Uterus (tissue), 4 donors: Measurements from ENCODE around the gene COPA. TPM values are rescaled to one million over a fixed set of nuclear protein-coding genes. Genes with fewer than 3 reads are reported as not detected.

Experiments
- DNase-seq, 2 donors: peaks; one replicate each; pipeline ENCODE4 v3.0.0-alpha.2; 2019 to 2020
- H3K27ac ChIP-seq, 2 donors: fragments of 200-600 bp; sonication (generic); 1 replicate in 1 of 2; 2 replicates in 1 of 2; pipeline ENCODE4 v1.5.1; 2016 to 2018
- H3K27me3 ChIP-seq, 2 donors: fragments of 200-600 bp; sonication (generic); one replicate each; pipeline ENCODE4 v1.5.1; 2018 to 2019; ENCODE audit warnings: control low read depth in 1 of 2
- H3K36me3 ChIP-seq, 2 donors: fragments of 200-600 bp; sonication (generic); one replicate each; pipeline ENCODE4 v1.5.1; 2019; ENCODE audit warnings: control low read depth in 1 of 2
- H3K4me1 ChIP-seq, 2 donors: fragments of 200-600 bp; sonication (generic); one replicate each; pipeline ENCODE4 v1.5.1; 2018 to 2019; ENCODE audit warnings: control low read depth in 1 of 2
- H3K4me3 ChIP-seq, 2 donors: fragments of 200-600 bp; sonication (generic); 1 replicate in 1 of 2; 2 replicates in 1 of 2; pipeline ENCODE4 v1.5.1; 2018 to 2019; ENCODE audit warnings: mild to moderate bottlenecking in 1 of 2
- H3K9me3 ChIP-seq, 2 donors: fragments of 200-600 bp; sonication (generic); one replicate each; pipeline ENCODE4 v1.5.1; 2019; ENCODE audit warnings: control low read depth in 1 of 2
- POLR2A ChIP-seq, 2 donors: fragments of 450-650 bp; IDR thresholded peaks; one replicate each; pipeline ENCODE4 v1.6.1; 2016; ENCODE audit warnings: antibody characterized with exemption in 2 of 2, mild to moderate bottlenecking in 1 of 2, moderate library complexity in 1 of 2
- intact Hi-C: fragments of 100-400 bp; cut with DNase I; formaldehyde crosslinking; loops from one replicate; pipeline ENCODE4 v1.15.1; 2023; ENCODE audit warnings: low total_unique reads
- total RNA-seq, 4 donors: library from RNA; depleted of rRNA in 3 of 4; stranded (reverse); fragments of >200 nt in 3 of 4; gene quantifications; one replicate each; pipeline versions ENCODE4 v1.1.0 to v1.2.4, GENCODE V29; 2014 to 2023
- TF ChIP-seq, protein P1 (sequence below), 4 experiments: fragments of 200-600 bp in 2 of 4; fragments of 450-650 bp in 2 of 4; sonication (generic) in 2 of 4; IDR thresholded peaks; one replicate each; pipeline ENCODE4 v1.5.1; 2016 to 2019; ENCODE audit warnings: antibody characterized with exemption in 4 of 4, mild to moderate bottlenecking in 2 of 4, moderate library complexity in 1 of 4
- donor health status: DM: yes; HTN: yes; CAD: no.

The COPA gene
- total RNA-seq, 4 donors from 2014 or later, result 71.2 to 211 (median 130) TPM

DNA sequence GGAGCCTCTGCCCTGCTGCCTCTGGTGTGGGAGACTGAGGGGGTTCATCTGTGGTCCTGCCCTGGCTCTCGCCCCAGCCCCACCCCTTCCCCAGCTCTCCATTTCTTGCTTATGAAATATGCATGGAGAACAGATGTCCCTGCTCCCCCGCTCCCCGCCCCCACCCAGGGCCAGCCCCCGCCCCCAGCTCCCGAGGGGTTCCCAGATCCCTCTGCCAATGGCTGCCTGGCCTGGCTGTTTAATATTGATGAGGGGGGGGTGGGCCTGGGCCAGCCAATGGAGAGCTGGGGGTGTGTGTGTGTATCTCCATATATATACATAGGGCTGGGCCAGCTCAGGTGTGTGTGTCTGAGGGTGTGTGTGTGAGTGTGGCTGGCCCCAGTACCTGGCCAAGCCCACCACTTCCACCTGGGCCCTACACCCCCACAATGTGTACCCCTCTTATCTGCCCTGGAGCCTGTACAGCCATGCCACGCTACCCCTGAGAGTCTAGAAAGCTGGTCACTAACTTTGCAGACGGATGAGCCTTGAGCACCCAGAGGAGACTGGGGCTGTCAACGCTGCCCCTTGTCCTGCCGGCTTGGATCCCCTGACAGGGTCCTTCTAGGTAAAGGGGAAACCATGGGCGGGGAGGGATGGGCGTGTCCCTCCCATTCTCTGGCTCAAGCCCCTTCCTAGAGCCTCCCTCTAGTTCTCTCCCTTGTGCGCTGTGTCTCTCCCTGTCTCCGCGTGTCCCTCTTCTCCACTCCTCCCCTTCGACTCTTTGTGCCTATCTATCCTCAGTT is 23.9 kb upstream of the COPA start, which contains the start of gene NHLH1:
Gene NHLH1, plus strand, starts transcription at position 341 of the 785 bp plus-strand sequence. CDS start 3,661 bp downstream, outside the sequence.
- Histone ChIP-seq H3K9me3 (no peaks in the 10 kb centered on the region), H3K36me3 (no peaks in the 10 kb centered on the region), H3K27me3 (no peaks in the 10 kb centered on the region), H3K4me3 (no peak within 1 kb of the TSS), H3K27ac (no peak within 1 kb of the TSS), H3K4me1 (no peaks in the 10 kb centered on the region)
- DNase-seq, result no peak
- no peak for TF ChIP-seq POLR2A (IDR thresholded peaks at IDR 0.05)
- TF ChIP-seq, protein P1, sequence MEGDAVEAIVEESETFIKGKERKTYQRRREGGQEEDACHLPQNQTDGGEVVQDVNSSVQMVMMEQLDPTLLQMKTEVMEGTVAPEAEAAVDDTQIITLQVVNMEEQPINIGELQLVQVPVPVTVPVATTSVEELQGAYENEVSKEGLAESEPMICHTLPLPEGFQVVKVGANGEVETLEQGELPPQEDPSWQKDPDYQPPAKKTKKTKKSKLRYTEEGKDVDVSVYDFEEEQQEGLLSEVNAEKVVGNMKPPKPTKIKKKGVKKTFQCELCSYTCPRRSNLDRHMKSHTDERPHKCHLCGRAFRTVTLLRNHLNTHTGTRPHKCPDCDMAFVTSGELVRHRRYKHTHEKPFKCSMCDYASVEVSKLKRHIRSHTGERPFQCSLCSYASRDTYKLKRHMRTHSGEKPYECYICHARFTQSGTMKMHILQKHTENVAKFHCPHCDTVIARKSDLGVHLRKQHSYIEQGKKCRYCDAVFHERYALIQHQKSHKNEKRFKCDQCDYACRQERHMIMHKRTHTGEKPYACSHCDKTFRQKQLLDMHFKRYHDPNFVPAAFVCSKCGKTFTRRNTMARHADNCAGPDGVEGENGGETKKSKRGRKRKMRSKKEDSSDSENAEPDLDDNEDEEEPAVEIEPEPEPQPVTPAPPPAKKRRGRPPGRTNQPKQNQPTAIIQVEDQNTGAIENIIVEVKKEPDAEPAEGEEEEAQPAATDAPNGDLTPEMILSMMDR (IDR thresholded peaks at IDR 0.05), result no peak
- intact Hi-C loops, result no loop called here

DNA sequence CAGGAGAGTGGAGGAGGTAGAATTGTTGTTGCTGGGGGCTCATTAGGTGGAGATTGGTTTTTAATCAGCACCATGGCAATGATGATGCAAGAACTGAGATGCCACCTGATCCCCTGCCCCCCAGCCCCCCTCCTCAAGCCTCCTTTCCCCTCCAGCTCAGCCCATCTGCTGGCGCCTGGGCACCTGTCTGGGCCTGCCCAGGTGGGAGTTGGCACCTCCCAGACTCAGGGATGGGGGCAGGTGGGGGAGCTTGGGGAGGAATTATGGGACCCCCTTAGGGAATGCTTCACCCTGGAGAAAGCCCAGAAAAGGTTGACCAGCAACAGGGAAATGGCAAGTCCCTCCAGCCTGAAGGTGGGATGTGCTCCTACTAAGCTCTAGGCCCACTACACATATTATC is 22.3 kb upstream of the COPA start:
- Histone ChIP-seq H3K27ac (no peak overlapping the region), H3K27me3 (no peaks in the 10 kb centered on the region), H3K36me3 (no peaks in the 10 kb centered on the region), H3K9me3 (no peaks in the 10 kb centered on the region), H3K4me1 (no peaks in the 10 kb centered on the region), H3K4me3 (no peak overlapping the region)
- intact Hi-C loops, result no loop called here
- no peak for DNase-seq
- TF ChIP-seq POLR2A (IDR thresholded peaks at IDR 0.05), result no peak
- TF ChIP-seq, protein P1 (IDR thresholded peaks at IDR 0.05), result no peak

DNA sequence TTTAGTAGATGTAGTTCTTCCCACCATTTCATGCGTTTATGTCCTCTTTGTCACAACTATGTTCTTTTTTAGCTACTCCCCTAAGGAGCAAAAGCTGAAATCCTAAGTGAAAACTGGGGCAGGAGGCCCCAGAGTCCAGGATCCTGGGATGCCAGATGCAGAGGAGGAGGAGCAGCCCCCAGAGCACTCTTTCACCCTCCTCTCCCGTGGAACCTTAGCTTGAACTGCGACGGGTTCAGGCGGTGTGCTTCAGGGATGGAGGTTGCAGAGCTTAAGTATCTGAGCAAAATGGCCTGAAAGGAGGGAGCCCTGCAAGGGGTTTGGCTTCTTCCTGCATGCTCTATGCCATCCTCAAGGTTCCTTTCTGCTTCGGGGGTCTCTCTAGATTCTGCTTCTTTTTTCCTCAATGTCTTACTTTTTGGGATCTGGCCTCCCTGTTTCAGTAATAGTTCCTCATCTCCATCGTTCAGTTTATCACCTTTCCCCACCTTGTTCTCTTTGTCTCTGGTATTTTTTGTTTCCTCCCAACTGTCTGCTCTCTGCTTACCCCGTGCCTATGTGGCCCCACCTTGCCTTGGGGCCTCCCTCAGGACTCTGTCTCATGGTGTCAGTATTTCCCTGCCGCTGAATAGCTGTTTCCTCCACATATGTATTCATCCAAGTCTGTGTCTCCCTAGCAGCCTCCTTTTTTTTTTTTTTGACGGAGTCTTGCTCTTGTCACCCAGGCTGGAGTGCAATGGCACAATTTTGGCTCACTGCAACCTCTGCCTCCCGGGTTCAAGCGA is 21.1 kb upstream of the COPA start:
- intact Hi-C loops, result no loop called here
- no peak for DNase-seq
- H3K36me3 ChIP-seq, result no peaks in the 10 kb centered on the region
- TF ChIP-seq POLR2A (IDR thresholded peaks at IDR 0.05), result no peak
- TF ChIP-seq, protein P1 (IDR thresholded peaks at IDR 0.05), result no peak
- no peak overlapping the region for H3K4me3 ChIP-seq
- no peaks in the 10 kb centered on the region for H3K4me1 ChIP-seq
- no peaks in the 10 kb centered on the region for H3K9me3 ChIP-seq
- no peak overlapping the region for H3K27ac ChIP-seq
- no peaks in the 10 kb centered on the region for H3K27me3 ChIP-seq

DNA sequence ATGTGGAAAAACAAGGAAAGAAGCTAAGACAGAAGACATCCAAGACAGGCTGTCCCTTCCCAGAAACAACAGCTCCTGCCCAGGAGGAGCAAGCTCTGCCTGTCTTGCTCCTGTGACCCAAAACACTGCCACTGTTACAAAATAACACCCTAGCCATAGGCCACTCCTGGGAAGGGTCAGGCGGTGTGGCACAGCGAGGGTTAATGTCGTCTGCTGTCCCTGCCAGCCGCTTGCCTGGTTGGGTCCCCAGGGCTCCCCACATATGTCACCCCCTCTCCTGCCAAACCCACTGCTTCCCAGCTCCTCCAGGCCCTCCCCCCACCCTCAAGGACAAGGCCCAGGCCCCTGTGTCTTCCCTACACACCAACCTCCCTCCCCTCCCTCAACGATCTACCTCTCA is 20.0 kb upstream of the COPA start:
- Histone ChIP-seq H3K9me3 (no peaks in the 10 kb centered on the region), H3K27me3 (no peaks in the 10 kb centered on the region), H3K36me3 (no peaks in the 10 kb centered on the region), H3K4me3 (no peak overlapping the region), H3K4me1 (no peaks in the 10 kb centered on the region), H3K27ac (no peak overlapping the region)
- intact Hi-C loops, result no loop called here
- TF ChIP-seq, protein P1 (IDR thresholded peaks at IDR 0.05), result no peak
- no peak for TF ChIP-seq POLR2A (IDR thresholded peaks at IDR 0.05)
- DNase-seq, result no peak
